Measurements from ENCODE around the gene PDE11A.

- TF ChIP-seq CTCF (IDR thresholded peaks at IDR 0.05) (no peak), POLR2A (IDR thresholded peaks at IDR 0.05) (no peak)
These were observed 453.1 kb downstream of the PDE11A start for GRCh38 chr2:177619461-177619860.
